ENCODE results near the gene AKNAD1. TPM values are rescaled to one million over a fixed set of nuclear protein-coding genes. Genes with fewer than 3 reads are reported as not detected.

The AKNAD1 gene
- not detected for polyA plus RNA-seq (2012; ENCODE audit: insufficient read depth, insufficient read length, low read depth)

GRCh38 chr1:108856994-108857393, at the start of gene AKNAD1:
AKNAD1 (minus strand) TSS chr1:108857094; CDS start chr1:108852664, 4,430 bp downstream.
- no peaks in the 10 kb centered on the region for H3K9me3 ChIP-seq
- no peak for DNase-seq
- no peaks in the 10 kb centered on the region for H3K4me1 ChIP-seq
- H3K4me3 ChIP-seq (ENCODE audit: low read depth, low read length) = no peak within 1 kb of the TSS
- no peak for TF ChIP-seq CTCF (IDR thresholded peaks at IDR 0.05; ENCODE audit: low read depth, low read length)
- no peaks in the 10 kb centered on the region for H3K27me3 ChIP-seq
- H3K36me3 ChIP-seq = no peaks in the 10 kb centered on the region

GRCh38 chr1:108901106-108901505, 44.2 kb upstream of the AKNAD1 start:
- Histone ChIP-seq H3K27me3 (no peaks in the 10 kb centered on the region), H3K36me3 (peaks cover 15% of the 10 kb centered on the region), H3K9me3 (no peaks in the 10 kb centered on the region), H3K4me1 (no peaks in the 10 kb centered on the region), H3K4me3 (ENCODE audit: low read depth, low read length) (no peak overlapping the region)
- DNase-seq = no peak
- TF ChIP-seq CTCF (IDR thresholded peaks at IDR 0.05; ENCODE audit: low read depth, low read length) = no peak

GRCh38 chr1:108897865-108898720, 41.2 kb upstream of the AKNAD1 start:
- Histone ChIP-seq H3K27me3 (no peaks in the 10 kb centered on the region), H3K9me3 (no peaks in the 10 kb centered on the region), H3K36me3 (peaks cover 7% of the 10 kb centered on the region), H3K4me3 (ENCODE audit: low read depth, low read length) (no peak overlapping the region), H3K4me1 (peaks cover 2% of the 10 kb centered on the region; the same call in 1 of the 2 replicates)
- peak; percentile 32 for DNase-seq
- TF ChIP-seq CTCF (IDR thresholded peaks at IDR 0.05; ENCODE audit: low read depth, low read length) = peak; percentile 74

GRCh38 chr1:108896146-108897145, 39.6 kb upstream of the AKNAD1 start:
- Histone ChIP-seq H3K4me3 (ENCODE audit: low read depth, low read length) (no peak overlapping the region), H3K4me1 (peaks cover 5% of the 10 kb centered on the region; the same call in 1 of the 2 replicates), H3K27me3 (no peaks in the 10 kb centered on the region), H3K9me3 (no peaks in the 10 kb centered on the region), H3K36me3 (peaks cover 7% of the 10 kb centered on the region)
- TF ChIP-seq CTCF (IDR thresholded peaks at IDR 0.05; ENCODE audit: low read depth, low read length) = no peak
- DNase-seq = no peak

- peaks cover 5% of the 10 kb centered on the region; the same call in 1 of the 2 replicates for H3K4me1 ChIP-seq
- H3K4me3 ChIP-seq (ENCODE audit: low read depth, low read length) = no peak overlapping the region
- no peaks in the 10 kb centered on the region for H3K9me3 ChIP-seq
- no peak for DNase-seq
- TF ChIP-seq CTCF (IDR thresholded peaks at IDR 0.05; ENCODE audit: low read depth, low read length) = no peak
- H3K27me3 ChIP-seq = no peaks in the 10 kb centered on the region
- H3K36me3 ChIP-seq = no peaks in the 10 kb centered on the region
These were observed 36.2 kb upstream of the AKNAD1 start for GRCh38 chr1:108893141-108893530.

Data from BE2C (cell line).